NCI-H748 (cell line): ENCODE data around the gene COA1.
"Not testable (repeated sequence)": the region's sequence is repeated elsewhere in the genome, so short reads cannot be mapped to it uniquely, and the experiment has no call there.

ENCODE experiments used
- DNase-seq: peaks from one replicate; lab custom pipeline; 2025; ENCODE audit not compliant: unreplicated experiment; lab: John Stamatoyannopoulos, UW

The COA1 gene

DNA sequence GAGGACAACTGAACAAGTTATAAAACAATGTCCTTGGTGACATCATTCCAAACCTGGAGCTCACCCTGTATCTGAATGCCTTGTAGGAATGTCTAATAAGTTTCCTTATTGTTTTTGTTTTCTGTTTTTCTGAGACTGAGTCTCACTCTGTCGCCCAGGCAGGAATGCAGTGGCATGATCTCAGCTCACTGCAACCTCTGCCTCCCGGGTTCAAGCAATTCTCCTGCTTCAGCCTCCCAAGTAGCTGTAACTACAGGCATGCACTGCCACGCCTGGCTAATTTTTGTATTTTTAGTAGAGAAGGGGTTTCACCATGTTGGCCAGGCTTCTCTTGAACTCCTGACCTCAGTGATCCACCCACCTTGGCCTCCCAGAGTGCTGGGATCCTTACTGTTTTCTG lies 2.2 kb upstream of the COA1 start:
- not testable (repeated sequence) for DNase-seq

DNA sequence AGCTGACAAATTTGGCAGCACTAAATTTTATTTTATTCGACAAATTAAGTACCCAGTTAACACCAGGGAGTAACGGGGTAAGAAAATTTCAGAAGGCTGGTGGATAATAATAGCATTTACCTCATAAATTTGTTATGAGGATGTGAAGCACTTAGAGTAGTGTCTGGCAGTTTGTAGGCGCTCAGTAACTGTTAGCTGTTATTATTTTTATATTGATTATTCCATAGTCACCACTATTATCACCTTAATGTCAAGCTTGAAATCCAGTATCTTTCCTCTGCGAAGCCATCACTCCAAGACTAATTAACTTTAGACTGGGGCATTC lies 563 bp upstream of the COA1 start:
- no peak for DNase-seq

DNA sequence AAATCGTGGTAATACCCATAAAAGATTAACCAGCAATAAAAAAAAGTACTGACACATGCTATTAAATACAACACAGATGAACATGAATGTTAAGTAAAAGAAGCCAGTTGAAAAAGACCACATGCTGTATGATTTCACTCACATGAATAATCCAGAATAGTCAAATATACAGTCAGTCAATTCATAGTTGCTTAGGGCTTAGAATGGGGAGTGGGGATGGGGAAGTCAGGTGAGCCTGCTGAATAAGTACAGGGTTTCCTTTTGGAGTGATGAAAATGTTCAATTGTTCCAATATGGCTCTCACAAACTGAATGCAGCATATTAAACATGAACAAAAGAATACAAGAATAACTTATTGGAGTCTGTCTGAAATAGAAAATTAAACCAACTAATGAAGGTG lies 1.8 kb downstream of the COA1 start:
- no peak for DNase-seq

DNA sequence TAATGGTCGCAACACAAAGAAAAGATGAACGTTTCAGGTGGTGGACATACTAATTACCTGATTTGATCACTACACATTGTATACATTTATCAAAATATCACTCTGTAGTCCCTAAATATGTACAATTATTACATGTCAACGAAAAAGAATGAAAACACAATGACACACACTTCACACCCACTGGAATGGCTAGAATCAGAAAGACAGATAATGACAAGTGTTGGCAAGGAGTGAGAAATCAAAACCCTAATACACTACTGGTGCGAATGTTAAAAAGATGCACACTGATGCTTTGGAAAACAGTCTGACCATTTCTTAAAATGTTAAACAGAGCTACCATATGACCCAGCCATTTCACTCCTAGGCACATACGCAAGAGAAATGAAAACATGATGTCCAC lies 2.3 kb downstream of the COA1 start:
- no peak for DNase-seq

DNA sequence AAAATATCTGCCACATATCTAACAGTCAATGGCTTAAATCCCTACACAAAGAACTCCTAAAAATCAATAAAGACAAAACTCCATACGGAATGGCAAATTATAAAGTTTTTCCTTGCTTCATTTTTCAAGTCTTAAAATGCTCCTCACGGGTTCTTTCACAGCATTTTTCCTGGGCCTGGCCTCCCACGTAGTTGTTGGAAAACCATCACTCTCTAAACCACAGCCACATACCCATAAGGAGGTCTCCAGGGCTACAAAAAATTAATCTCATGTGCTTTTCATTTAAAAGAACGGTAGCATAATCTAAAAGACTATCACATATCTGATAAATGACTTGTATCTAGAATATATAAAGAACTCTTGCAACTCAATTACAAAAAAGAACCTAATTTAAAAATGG lies 2.9 kb downstream of the COA1 start:
- no peak for DNase-seq

DNA sequence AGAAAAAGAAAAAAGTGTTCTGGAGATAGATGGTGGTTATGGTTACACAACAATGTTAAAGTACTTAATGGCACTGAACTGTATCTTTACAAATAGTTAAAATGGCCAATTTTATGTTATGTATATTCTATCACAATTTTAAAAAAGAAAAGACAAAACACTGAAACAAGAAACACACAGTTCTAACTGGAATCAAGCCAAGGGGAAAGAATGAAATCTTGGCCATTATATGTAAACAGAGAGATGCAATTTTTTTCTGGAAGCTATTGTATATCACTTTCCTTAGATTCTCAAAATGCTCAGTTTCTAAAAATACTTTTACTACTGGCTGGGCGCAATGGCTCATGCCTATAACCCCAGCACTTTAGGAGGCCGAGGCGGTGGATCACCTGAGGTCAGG lies 4.1 kb downstream of the COA1 start:
- no peak for DNase-seq

DNA sequence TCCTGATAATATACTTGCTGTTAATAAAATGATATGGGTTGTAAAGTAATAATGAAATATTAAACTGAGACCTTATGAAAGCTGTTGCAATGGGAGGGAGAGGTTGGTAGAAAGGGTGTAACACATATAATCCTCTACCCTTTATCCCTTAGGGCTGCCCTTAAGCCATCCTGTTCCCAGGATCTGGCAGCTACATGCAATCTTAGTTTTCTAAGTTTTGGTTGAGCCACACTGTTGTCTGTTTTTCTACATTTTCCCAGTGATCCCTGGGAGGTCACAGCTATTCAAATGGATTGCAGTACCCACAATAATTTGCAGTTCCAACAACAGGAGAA lies 6.3 kb downstream of the COA1 start:
- DNase-seq, result no peak

DNA sequence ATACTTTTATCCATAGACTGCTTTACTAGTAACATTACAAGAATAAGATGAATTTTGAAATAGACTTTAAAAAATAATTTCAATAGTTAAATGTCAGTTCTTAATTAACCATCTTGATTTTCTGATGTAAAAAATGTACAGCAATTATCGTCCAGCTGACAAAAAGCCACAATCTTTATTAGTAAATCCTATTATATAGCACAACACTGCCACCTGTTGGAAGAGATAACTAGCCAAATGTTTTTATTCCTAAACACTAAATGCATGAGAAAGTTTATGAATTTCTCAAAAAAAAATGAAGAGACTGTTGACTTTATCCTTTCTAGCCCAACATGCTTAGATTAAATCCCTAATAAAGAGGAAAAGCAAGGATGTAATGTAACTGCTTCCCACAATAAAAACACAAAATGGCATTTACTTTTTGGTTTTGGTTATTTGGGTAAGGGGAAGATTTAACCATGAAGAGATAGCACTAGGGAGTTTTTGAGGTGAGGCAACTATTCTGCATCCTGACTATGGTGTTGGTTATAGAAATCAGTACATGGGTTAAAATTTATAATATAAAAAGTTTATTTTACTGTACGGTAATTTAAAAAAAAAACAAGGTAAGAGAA lies 8.0 kb downstream of the COA1 start:
- DNase-seq, result peak; percentile 66

DNA sequence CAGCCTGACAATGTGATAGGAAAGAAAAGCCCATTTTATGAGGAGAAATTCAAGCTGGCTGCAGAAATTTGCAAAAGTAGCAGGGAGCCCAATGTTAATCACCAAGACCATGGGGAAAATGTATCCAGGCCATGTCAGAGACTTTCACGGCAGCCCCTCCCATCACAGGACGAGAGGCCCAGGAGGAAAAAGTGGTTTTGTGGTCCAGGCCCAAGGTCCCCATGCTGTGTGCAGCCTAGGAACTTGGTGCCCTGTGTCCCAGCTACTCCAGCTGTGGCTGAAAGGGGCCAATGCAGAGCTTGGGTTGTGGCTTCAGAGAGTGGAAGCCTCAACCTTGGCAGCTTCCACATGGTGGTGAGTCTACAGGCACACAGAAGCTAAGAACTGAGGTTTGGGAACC lies 12.7 kb downstream of the COA1 start:
- no peak for DNase-seq

DNA sequence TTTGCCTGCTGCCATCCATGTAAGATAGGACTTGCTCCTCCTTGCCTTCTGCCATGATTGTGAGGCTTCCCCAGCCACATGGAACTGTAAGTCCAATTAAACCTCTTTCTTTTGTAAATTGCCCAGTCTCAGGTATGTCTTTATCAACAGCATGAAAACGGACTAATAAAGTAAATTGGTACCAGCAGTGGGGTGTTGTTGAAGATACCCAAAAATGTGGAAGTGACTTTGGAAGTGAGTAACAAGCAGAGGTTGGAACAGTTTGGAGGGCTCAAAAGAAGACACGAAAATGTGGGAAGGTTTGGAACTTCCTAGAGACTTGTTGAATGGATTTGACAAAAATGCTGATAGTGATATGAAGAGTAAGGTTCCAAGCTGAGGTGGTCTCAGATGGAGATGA lies 13.4 kb downstream of the COA1 start:
- not testable (repeated sequence) for DNase-seq

DNA sequence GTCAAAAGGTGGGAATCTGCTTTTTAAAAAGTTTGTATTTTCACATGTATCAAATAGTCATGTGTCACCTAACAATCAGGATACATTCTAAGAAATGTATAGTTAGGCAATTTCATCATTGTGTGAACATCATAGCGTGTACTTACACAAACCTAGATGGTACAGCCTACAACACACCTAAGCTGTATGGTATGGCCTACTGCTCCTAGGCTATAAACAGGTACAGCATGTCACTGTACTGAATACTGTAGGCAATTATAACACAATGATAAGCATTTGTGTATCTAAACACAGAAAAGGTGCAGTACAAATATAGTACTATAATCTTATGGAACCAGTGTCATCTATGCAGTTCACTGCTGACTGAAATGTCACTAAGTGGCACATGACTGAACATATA lies 17.8 kb downstream of the COA1 start:
- DNase-seq, result no peak

DNA sequence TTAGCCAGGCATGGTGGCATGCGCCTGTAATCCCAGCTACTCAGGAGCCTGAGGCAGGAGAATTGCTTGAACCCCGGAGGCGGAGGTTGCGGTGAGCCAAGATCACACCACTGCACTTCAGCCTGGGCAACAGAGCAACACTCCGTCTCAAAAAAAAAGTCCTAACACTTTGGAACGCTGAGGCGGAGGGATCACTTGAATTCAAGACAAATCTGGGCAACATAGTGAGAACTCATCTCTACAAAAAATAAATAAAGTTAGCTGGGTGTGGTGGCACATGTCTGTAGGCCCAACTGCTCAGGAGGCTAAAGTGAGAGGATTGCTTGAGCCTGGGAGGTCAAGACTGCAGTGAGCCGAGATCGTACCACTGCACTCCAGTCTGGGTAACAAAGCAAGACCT lies 21.3 kb downstream of the COA1 start:
- DNase-seq, result not testable (repeated sequence)

DNA sequence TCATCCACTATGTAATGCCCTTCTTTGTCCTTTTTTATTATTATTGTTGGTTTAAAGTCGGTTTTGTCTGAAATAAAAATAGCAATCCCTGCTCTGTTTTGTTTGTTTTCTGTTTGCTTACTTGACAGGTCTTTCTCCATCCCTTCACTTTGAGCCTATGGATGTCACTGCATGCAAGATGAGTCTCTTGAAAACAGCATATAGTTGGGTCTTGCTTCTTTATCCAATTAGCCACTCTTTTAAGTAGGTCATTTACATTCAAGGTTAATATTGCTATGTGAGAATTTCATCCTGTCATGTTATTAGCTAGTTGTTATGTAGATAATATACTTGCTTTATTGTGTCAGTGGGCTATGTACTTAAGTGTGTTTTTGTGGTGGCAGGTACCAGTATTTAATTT lies 25.8 kb downstream of the COA1 start:
- DNase-seq, result no peak

DNA sequence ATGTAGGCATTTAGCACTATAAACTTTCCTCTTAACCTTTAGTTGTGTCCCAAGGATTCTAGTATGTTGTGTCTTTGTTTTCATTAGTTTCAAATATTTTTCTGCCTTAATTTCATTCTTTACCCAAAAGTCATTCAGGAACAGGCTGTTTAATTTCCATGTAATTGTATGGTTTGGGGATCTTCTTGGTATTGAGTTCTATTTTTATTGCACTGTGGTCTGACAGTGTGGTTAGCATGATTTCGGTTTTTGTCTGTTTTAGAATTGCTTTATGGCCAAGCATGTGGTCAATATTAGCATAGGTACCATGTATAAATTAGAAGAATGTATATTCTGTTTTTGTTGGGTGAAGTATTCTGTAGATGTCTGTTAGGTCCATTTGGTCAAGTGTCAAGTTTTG lies 26.3 kb downstream of the COA1 start:
- DNase-seq, result no peak

DNA sequence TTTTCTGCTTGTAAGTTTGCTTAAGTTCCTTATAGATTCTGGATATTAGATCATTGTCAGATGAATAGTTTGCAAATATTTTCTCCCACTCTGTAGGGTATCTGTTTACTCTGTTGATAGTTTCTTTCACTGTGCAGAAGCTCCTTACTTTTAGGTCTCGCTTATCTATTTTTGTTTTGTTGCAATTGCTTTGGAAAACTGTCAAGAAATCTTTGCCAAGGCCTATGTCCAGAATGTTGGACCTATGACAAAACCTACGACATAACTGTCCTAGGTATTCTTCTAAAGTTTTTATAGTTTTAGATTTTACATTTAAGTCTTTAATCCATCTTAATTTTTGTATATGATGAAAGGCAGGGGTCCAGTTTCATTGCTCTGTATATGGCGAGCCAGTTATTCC lies 27.4 kb downstream of the COA1 start:
- DNase-seq, result no peak

DNA sequence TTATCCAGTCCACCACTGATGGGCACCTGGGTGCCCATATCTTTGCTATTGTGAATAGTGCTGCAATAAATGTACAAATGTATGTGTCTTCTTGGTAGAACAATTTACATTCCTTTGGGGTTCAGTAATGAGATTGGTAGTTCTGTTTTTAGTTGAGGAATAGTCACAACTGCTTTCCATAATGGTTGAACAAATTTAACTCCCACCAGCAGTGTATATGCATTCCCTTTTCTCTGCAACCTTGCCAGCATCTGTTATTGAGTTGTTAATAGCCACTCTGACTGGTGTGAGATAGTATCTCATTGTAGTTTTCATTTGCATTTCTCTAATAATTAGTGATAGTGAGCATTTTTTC lies 27.8 kb downstream of the COA1 start:
- no peak for DNase-seq

DNA sequence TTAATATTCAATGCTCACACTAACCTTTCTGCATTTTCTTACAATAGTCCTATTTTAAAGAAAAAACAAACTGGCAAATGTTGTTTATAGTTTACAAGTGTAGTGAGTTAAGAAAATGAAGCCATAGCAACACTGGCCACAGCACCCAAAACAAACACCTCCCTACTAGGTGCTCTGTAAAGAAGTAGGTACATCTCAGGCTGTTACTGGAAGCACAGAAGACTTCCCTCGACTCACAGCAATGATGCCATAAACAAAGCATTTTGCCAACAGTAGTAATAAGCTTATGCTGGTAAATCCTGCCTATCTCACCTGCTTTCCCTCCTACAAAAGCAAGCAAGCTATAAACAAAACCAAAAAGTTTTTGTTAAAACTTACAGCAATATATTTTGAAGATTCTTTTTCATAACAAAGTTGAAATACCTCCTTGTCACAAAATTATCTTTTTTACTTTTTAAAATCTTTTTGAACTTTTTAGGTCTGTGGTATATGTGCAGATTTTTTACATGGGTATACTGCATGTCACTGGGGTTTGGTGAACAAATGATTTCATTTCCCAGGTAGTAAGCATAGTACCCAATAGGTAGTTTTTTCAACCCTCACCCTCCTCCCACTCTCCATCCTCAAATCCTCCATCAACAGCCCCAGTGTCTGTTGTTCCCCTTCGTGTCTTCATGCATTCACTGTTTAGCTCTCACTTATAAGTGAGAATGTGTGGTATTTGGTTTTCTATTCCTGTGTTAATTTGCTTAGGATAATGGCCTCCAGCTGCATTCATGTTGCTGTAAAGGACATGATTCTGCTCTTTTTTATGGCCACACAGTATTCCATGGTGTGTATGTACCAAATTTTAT lies 28.4 kb downstream of the COA1 start:
- no peak for DNase-seq

DNA sequence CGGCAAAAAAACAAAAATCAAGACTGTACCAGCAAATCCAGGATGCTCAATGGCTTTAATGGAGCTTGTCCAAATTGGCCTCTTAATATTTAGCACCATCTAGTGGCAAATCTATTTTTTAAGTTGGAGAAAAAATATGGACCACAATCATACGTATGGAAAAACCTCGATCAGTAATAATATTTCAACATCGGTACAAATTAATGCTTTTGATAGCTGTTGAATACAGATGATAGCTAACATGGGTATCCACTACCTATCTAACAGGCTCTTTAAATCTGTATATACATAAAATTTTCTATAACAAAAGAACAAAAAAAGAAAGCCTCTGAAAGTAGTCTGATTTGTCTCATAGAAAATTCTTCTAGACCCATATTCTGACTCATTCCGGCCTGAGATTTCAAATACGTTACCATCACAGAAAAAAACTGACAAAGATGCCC lies 29.2 kb downstream of the COA1 start:
- DNase-seq, result peak; percentile 64

DNA sequence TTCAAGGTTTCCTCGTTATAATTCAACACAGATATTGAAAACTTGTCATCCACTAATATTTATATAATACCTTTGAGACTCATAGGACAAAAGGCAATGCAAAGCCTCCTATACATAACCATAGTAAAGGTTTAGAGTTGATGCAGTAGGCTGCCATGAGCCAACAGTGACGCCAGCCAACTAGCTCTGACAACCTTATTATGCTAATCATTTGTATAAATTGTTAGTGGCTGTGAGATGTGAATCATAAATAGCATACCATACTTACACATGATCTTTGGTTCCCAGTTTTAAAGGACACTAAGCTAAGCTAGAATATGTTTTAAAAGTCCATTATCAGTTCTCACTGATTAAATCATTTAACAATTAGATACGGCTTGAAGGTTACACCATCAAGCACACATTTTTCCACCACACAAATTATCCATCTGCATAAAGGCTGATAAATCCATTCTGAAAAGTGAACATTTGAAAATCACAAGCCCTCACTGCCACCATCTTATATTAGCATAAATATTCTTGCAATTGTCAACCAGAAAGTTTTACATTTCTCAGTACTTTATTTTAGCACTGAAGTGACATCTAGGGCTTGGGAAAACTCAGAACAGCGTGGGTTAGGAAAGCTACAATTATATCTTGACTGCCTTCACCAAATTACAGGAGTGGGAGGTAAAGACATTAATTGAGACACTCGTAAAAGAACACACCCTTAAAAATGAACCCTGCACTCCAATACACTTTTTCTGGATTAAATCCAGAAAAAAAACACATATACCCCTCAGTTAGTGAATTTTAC lies 30.7 kb downstream of the COA1 start:
- DNase-seq, result no peak

DNA sequence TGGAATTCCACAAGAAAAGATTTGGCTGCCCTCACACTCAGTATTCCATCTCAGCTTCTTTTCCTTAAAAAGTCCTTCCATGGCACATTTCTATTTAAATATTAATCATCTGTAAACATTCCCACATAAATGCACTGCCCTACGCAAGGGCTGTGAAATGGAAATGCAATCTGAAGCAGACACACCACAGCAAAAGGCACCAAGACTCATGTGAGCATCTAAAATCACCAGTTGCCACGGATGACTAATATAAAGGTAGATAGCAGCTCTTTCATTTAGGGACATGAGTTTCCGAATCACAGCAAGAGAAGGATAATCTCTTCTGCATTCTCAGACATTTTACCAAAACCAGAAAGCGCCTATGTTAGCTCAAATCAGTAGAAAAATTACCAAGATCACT lies 31.6 kb downstream of the COA1 start:
- DNase-seq, result no peak

DNA sequence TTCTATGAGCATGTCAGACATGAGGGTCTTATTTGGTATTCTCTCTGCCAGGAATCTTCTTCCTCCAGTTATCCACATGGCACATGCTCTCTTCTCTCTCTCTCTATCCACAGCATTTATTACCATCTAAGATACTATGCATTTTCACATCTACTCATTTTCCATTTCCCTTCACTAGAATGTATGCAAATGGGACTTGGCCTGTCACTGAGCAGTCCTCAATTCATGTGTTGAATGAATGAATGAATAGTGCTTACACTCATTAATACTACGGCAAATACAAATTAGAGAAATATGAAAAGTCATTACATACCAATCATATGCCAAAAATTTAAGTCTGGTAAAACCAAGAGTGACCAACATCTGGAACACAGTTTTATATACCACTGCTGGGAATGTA lies 34.0 kb downstream of the COA1 start:
- no peak for DNase-seq

DNA sequence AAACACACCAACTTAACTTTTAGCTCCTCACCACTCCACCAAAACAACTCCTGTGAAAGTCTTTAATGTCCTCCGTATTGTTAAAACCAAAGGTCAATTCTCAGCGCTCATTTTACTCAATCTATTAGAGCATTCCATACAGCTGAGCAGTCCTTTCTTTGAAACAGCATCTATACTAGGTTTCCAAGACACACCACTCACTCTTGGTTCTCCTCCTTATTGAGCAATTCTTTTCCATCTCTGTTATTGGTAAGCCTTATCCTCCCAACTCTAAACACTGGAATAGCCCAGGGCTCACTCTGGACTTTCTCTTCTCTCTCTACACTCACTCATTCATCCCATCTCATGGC lies 34.9 kb downstream of the COA1 start:
- no peak for DNase-seq
